HG02759 (cell line): Measurements from ENCODE around the gene AKR1C8.
"Not testable (repeated sequence)": the region's sequence is repeated elsewhere in the genome, so short reads cannot be mapped to it uniquely, and the experiment has no call there.

Experiments
- ATAC-seq: cut with Tn5 transposase; IDR thresholded peaks from one replicate; pipeline ENCODE4 v1.9.1; 2021; ENCODE audit warnings: mild to moderate bottlenecking, moderate library complexity; ENCODE audit not compliant: unreplicated experiment

Gene AKR1C8

GRCh38 chr10:5184987-5185775 is at the start of gene AKR1C8:
Gene AKR1C8 (minus strand): TSS chr10:5185150. CDS start chr10:5185104, 46 bp downstream.
- no peak for ATAC-seq

- no peak for ATAC-seq
Measured at GRCh38 chr10:5234106-5234860, 49.3 kb upstream of the AKR1C8 start.

- ATAC-seq: no peak
Measured at GRCh38 chr10:5233324-5233723, 48.4 kb upstream of the AKR1C8 start.

- ATAC-seq: no peak
Measured at GRCh38 chr10:5229019-5229418, 44.1 kb upstream of the AKR1C8 start.

GRCh38 chr10:5222942-5223341 is 38.0 kb upstream of the AKR1C8 start:
- not testable (repeated sequence) for ATAC-seq

GRCh38 chr10:5219262-5219661 is 34.3 kb upstream of the AKR1C8 start:
- no peak for ATAC-seq

- no peak for ATAC-seq
Measured at GRCh38 chr10:5216801-5217200, 31.9 kb upstream of the AKR1C8 start.

GRCh38 chr10:5211696-5212536 is 27.0 kb upstream of the AKR1C8 start:
- ATAC-seq: no peak

- ATAC-seq: not testable (repeated sequence)
Measured at GRCh38 chr10:5210261-5210660, 25.3 kb upstream of the AKR1C8 start.

GRCh38 chr10:5209776-5210175 is 24.8 kb upstream of the AKR1C8 start:
- ATAC-seq: not testable (repeated sequence)

GRCh38 chr10:5206799-5207198 is 21.8 kb upstream of the AKR1C8 start:
- no peak for ATAC-seq

- no peak for ATAC-seq
Measured at GRCh38 chr10:5199398-5199797, 14.4 kb upstream of the AKR1C8 start.

GRCh38 chr10:5198386-5198785 is 13.4 kb upstream of the AKR1C8 start:
- ATAC-seq: no peak

- no peak for ATAC-seq
Measured at GRCh38 chr10:5196702-5197113, 11.8 kb upstream of the AKR1C8 start, which contains the start of gene AKR1C4. Gene AKR1C4 (plus strand): TSS chr10:5196837. CDS start chr10:5196868, 31 bp downstream.

GRCh38 chr10:5195727-5196374 is 10.9 kb upstream of the AKR1C8 start:
- ATAC-seq: no peak

GRCh38 chr10:5194431-5194830 is 9.5 kb upstream of the AKR1C8 start:
- ATAC-seq: no peak

- no peak for ATAC-seq
Measured at GRCh38 chr10:5188358-5188757, 3.4 kb upstream of the AKR1C8 start.

- no peak for ATAC-seq
Measured at GRCh38 chr10:5187867-5188266, 2.9 kb upstream of the AKR1C8 start.

GRCh38 chr10:5183923-5184322 is 1.0 kb downstream of the AKR1C8 start:
- ATAC-seq: no peak

- not testable (repeated sequence) for ATAC-seq
Measured at GRCh38 chr10:5180503-5180902, 4.4 kb downstream of the AKR1C8 start.

GRCh38 chr10:5175581-5175980 is 9.4 kb downstream of the AKR1C8 start:
- not testable (repeated sequence) for ATAC-seq
